ENCODE data around the gene CDC42EP4. TPM values are rescaled to one million over a fixed set of nuclear protein-coding genes. Genes with fewer than 3 reads are reported as not detected.

CDC42EP4 gene
- total and polyA plus RNA-seq, 10 of the 15 experiments (the other 5 are each of a cell fraction or from before 2014, with no cell fraction given): 0.05 to 7.1 (median 2.7) TPM

DNA sequence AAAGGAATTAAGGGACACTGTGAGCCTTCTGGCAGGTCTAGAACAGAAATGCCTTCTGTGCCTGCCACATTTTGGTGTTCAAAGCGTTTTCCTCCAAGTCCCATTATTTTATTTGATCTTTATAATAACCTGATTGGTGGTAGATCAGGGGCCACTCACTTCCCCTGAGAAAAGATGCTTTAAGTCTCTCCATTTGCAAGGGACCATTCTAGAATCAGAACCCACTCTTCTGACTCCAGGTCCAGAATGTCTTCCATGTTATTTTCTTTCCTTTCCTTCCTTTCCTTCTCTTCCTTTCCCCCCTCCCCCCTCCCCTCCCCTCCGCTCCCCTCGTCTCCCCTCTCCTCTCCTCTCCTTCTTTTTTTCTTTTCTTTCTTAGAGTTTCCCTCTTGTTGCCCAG lies 19.3 kb upstream of the CDC42EP4 start:
- FAIRE-seq: no peak
- Histone ChIP-seq H4K20me1 (ENCODE audit: control insufficient read depth, insufficient read depth) (no peaks in the 10 kb centered on the region), H3K27me3 (replicated peaks in 1 of 2; ENCODE audit: control insufficient read depth in 2 of 2, insufficient read depth in 2 of 2, low read length in 1 of 2) (no peaks in the 10 kb centered on the region), H3K4me3 (no peak overlapping the region), H3K9me3 (replicated peaks; ENCODE audit: control insufficient read depth, insufficient read depth, low read length) (no peaks in the 10 kb centered on the region), H3K27ac (ENCODE audit: control insufficient read depth, insufficient read depth) (no peak overlapping the region), H3K36me3 (ENCODE audit: control insufficient read depth in 2 of 2, insufficient read depth in 2 of 2, low read length in 1 of 2) (no peaks in the 10 kb centered on the region), H3K79me2 (ENCODE audit: control insufficient read depth, insufficient read depth, low read length) (no peaks in the 10 kb centered on the region), H3K9ac (ENCODE audit: control insufficient read depth, insufficient read depth, low read length) (no peak overlapping the region), H3K4me2 (ENCODE audit: control insufficient read depth, insufficient read depth) (no peak overlapping the region), H2AFZ (ENCODE audit: control insufficient read depth, low read depth, low read length) (no peak overlapping the region), H3K4me1 (ENCODE audit: control insufficient read depth, insufficient read depth, low read length) (no peaks in the 10 kb centered on the region)
- ChIA-PET RAD21 (ENCODE audit: unreplicated experiment) (no interaction called here), CTCF (no interaction called here), SMC1A (ENCODE audit: uncharacterized antibody, unreplicated experiment) (interaction anchor here (1.0 kb wide), 1 partner anchor 50 kb away, joined by 3 read pairs; no protein-coding TSS in a partner anchor), POLR2A (no interaction called here)
- intact Hi-C loops (cut with micrococcal nuclease; ENCODE audit: unreplicated experiment): no loop called here
- in situ Hi-C loops (cut with MboI): no loop called here
- ATAC-seq: no peak
- 6% methylated on average over 1 of the region's 3 CpGs for WGBS (ENCODE audit: insufficient coverage, insufficient replicate concordance, low lambda C conversion rate, missing lambda C conversion rate)
- no peak for TF ChIP-seq SUPT20H (IDR thresholded peaks at IDR 0.05; ENCODE audit: borderline replicate concordance, control insufficient read depth, low read depth, low read length)
- no peak for TF ChIP-seq TCF3 (IDR thresholded peaks at IDR 0.05; ENCODE audit: borderline replicate concordance, insufficient read depth, low read depth, low read length)
- TF ChIP-seq RELA (IDR thresholded peaks at IDR 0.05; ENCODE audit: borderline replicate concordance, partially characterized antibody): no peak
- no peak for TF ChIP-seq CHD4 (IDR thresholded peaks at IDR 0.05)
- no peak for TF ChIP-seq NFYA (IDR thresholded peaks at IDR 0.05; ENCODE audit: borderline replicate concordance, low read depth, low read length)
- no peak for TF ChIP-seq PML (IDR thresholded peaks at IDR 0.05; ENCODE audit: low read length)
- TF ChIP-seq BACH1 (IDR thresholded peaks at IDR 0.05; ENCODE audit: borderline replicate concordance): no peak
- TF ChIP-seq SMAD1 (IDR thresholded peaks at IDR 0.05; ENCODE audit: low read depth, partially characterized antibody): no peak
- TF ChIP-seq MYB (IDR thresholded peaks at IDR 0.05; ENCODE audit: borderline replicate concordance, low read depth, low read length): no peak
- TF ChIP-seq, protein P1, sequence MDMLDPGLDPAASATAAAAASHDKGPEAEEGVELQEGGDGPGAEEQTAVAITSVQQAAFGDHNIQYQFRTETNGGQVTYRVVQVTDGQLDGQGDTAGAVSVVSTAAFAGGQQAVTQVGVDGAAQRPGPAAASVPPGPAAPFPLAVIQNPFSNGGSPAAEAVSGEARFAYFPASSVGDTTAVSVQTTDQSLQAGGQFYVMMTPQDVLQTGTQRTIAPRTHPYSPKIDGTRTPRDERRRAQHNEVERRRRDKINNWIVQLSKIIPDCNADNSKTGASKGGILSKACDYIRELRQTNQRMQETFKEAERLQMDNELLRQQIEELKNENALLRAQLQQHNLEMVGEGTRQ (IDR thresholded peaks at IDR 0.05; ENCODE audit: borderline replicate concordance, low read depth, low read length): no peak
- TF ChIP-seq EED (IDR thresholded peaks at IDR 0.05; ENCODE audit: low read depth): no peak
- no peak for TF ChIP-seq BRCA1 (IDR thresholded peaks at IDR 0.05; ENCODE audit: low read depth, low read length)
- TF ChIP-seq ZNF384 (IDR thresholded peaks at IDR 0.05; ENCODE audit: borderline replicate concordance, low read depth, low read length): no peak
- TF ChIP-seq NFXL1 (IDR thresholded peaks at IDR 0.05; ENCODE audit: borderline replicate concordance): no peak
- no peak for TF ChIP-seq RBBP5 (conservative IDR thresholded peaks at IDR 0.05)
- TF ChIP-seq, protein P2, sequence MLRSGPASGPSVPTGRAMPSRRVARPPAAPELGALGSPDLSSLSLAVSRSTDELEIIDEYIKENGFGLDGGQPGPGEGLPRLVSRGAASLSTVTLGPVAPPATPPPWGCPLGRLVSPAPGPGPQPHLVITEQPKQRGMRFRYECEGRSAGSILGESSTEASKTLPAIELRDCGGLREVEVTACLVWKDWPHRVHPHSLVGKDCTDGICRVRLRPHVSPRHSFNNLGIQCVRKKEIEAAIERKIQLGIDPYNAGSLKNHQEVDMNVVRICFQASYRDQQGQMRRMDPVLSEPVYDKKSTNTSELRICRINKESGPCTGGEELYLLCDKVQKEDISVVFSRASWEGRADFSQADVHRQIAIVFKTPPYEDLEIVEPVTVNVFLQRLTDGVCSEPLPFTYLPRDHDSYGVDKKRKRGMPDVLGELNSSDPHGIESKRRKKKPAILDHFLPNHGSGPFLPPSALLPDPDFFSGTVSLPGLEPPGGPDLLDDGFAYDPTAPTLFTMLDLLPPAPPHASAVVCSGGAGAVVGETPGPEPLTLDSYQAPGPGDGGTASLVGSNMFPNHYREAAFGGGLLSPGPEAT (IDR thresholded peaks at IDR 0.05; ENCODE audit: low read depth): no peak
- no peak for TF ChIP-seq ZNF217 (IDR thresholded peaks at IDR 0.05)
- no peak for DNase-seq (ENCODE audit: low read depth, low spot score)
- no TSS peak for BruUV-seq (replicated peaks)

All from GM12878 (cell line).